GM12878 (cell line): Measurements from ENCODE around the gene MAP3K5. TPM values are rescaled to one million over a fixed set of nuclear protein-coding genes. Genes with fewer than 3 reads are reported as not detected.

Source experiments
- CEBPZ ChIP-seq: fragments of 150-350 bp; IDR thresholded peaks from 2 replicates; pipeline ENCODE4 v1.6.1; 2016; ENCODE audit warnings: low read depth, low read length
- NKRF ChIP-seq: fragments of 450-650 bp; conservative IDR thresholded peaks from 2 replicates; pipeline ENCODE4 v1.6.1; 2017; ENCODE audit warnings: mild to moderate bottlenecking, moderate library complexity
- NR2F1 ChIP-seq: fragments of 450-650 bp; conservative IDR thresholded peaks from 2 replicates; pipeline ENCODE4 v1.6.1; 2017; ENCODE audit warnings: mild to moderate bottlenecking
- SIX5 ChIP-seq: IDR thresholded peaks from 2 replicates; pipeline ENCODE4 v1.6.1; 2011; ENCODE audit warnings: mild to moderate bottlenecking, low read depth, low read length, moderate library complexity; ENCODE audit not compliant: severe bottlenecking
- SREBF1 ChIP-seq: IDR thresholded peaks from 2 replicates; pipeline ENCODE4 v1.6.1; 2012; ENCODE audit warnings: mild to moderate bottlenecking, low read length
- polyA plus RNA-seq, 11 experiments: library from polyadenylated mRNA; depleted of rRNA in 4 of 11; unstranded in 6 of 11; stranded (reverse) in 5 of 11; fragments of >200 nt; fragmentation: Nextera tagmentation in 4 of 11; fragmentation: Illumina TruSeq in 1 of 11; extraction: Ambion mirVana in 4 of 11; extraction: Trizol in 1 of 11; gene quantifications; 1 replicate in 1 of 11; 2 replicates in 10 of 11; pipeline versions ENCODE4 v1.2.1 to v1.2.3, GENCODE V29; 2011 to 2016; ENCODE audit warnings: inconsistent platforms in 2 of 11, missing spikeins in 2 of 11, low read depth in 1 of 11
- total RNA-seq, 4 experiments: library from RNA; depleted of rRNA in 3 of 4; stranded (reverse); fragments of >200 nt in 3 of 4; fragmentation: Illumina TruSeq in 1 of 4; extraction: Trizol in 1 of 4; gene quantifications; 2 replicates each; pipeline versions ENCODE4 v1.2.1 to v1.2.3, GENCODE V29; 2013 to 2021

MAP3K5 gene
- total and polyA plus RNA-seq, 10 of the 15 experiments (the other 5 are each of a cell fraction or from before 2014, with no cell fraction given): 5.4 to 34.3 (median 26.4) TPM

- TF ChIP-seq CEBPZ (no peak), NR2F1 (no peak), NKRF (no peak), SIX5 (no peak), SREBF1 (no peak)
- TF ChIP-seq, all 136 proteins: peak for 0
Measured at GRCh38 chr6:136607204-136607931, 184.9 kb downstream of the MAP3K5 start (continued).
